NB4 (cell line): Measurements from ENCODE around the gene ATXN1.

Experiments used
- CTCF ChIP-seq: IDR thresholded peaks from one replicate; pipeline ENCODE4 v1.5.1; 2012; ENCODE audit warnings: low read depth, low read length
- MYC ChIP-seq: IDR thresholded peaks from 2 replicates; pipeline ENCODE4 v1.6.1; 2011; ENCODE audit warnings: low read depth, low read length
- POLR2A ChIP-seq: IDR thresholded peaks from 2 replicates; pipeline ENCODE4 v1.6.1; 2011; ENCODE audit warnings: mild to moderate bottlenecking; ENCODE audit not compliant: insufficient read length; ENCODE audit errors: extremely low read depth

- TF ChIP-seq CTCF: no peak
- no peak for TF ChIP-seq POLR2A
- no peak for TF ChIP-seq MYC
These were observed 349.1 kb downstream of the ATXN1 start for GRCh38 chr6:16412171-16412570.
